H54 (cell line): ENCODE measurements around the gene HPS1.

Experiments
- DNase-seq: peaks from one replicate; pipeline ENCODE4 v3.0.0; 2011; ENCODE audit warnings: low spot score, mixed read lengths; ENCODE audit not compliant: insufficient read length
- FAIRE-seq: peaks from 3 replicates; lab custom pipeline; 2011; peaks lifted over from hg19 to GRCh38; lab: Jason Lieb, UNC
- POLR2A ChIP-seq: IDR thresholded peaks from 2 replicates; pipeline ENCODE4 v1.6.1; 2011; ENCODE audit warnings: low read depth, mild to moderate bottlenecking, low read length

The HPS1 gene

DNA sequence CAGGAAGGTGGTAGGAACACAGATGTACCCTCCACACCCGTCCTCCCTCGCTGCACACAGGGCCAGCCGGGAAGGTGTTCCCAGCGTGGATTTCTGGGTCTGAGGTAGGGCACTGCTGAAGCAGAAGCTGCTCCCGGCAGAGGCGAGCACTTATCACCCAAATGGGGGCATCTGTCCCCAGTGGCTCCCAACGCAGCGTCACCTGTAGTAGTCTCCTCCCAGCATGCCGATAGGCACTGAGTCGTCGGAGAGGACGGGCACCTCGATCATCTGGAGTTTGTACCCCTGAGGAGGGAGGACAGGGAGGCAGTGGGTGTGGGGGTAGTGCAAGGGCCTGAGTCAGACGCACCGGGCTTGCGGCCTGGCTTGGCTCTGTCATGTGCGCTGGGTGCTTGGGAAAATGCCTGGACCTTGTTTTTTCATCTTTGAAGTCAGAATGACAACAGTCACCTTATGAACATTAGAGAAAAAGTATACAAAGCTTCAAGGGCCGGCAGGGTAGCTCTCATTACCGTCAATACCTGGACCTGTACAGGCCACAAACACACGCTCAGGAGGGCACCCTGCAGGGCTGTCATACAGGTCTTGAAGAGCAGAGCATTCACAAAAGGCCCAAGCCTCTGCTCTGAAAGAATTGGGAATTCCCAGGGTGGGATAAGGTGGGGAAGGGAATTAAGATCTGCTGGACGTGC, 28.6 kb downstream of the HPS1 start:
- no peak for DNase-seq
- no peak for TF ChIP-seq POLR2A
- no peak for FAIRE-seq

DNA sequence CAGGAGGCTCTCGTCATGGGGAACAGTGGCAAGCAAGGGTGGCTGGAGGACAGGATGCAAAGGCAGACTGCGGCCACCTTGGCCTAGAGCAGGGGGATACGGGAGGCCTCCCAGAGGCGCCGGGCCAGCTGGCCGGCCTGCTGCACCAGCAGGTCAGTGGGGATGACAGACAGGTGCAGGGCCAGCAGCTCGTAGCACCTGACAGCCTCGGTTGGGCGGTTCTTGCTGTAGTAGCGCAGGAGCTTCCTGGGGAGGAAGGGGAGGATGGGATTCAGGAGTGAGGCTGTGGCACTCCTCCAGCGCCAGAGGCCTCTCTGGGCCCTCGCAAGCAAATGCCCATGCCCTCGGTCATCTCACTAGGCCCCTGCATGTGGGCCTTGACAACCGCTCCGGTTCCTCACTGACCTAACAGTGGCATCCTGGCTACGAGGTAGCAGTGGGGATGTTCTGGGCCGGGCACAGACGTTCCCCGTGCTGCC, 29.2 kb downstream of the HPS1 start:
- no peak for TF ChIP-seq POLR2A
- DNase-seq = no peak
- no peak for FAIRE-seq

DNA sequence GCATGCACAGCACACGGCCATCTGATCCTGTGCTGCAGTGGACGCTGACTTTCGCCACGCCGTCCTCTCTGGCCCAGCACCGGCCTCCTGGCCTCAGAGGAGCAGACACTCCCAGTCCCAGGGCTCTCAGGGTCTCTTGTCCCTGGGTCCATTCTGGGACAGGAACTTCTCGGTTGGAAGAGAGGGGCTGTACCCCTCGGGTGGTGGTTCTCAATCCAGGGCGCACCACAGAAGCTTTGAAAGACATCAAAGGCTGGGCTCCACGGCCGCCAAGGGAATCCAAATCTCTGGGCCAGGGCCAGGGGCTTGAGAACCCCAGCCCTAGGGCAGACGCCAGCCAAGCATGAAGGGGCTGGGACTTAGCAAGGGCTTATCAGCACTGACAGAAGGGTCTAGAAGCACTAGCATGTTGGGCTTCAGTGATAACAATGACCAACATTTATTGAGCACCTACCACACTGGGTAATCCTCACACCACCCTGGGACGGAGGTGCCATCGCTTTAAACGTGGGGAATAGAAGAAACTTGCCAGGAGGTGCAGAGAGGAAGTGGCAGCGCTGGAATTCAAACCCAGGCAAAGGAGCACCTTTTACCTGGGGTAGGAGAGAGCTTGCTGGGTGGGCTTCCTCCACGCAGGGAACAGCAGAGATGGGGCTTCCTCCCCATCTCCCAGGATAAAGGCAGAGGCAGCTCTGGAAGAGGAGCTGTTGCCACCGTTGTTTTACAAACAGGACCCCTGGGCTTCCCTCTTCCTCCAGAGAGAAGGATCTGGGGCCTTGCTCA, 29.9 kb downstream of the HPS1 start:
- no peak for TF ChIP-seq POLR2A
- no peak for DNase-seq
- FAIRE-seq = no peak

DNA sequence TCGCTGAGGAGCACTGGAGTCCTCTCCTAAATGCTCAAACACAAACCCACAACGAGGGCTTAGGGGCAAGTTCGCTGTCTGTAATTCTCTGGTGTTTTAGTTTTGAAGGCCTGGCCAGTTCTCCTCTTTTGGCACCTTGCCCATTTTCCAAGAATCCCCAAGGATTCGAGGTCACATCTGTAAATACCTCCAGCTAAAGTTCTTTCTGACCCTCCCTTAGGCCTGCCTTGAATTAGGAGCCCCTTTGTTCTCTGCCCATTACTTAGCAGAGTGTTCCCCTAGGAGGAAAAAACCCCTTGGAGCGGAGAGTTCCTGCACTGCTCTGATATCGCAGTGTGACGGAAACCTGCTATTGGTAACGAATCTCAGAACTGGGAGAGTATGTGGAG, 31.0 kb downstream of the HPS1 start:
- DNase-seq (no peak), FAIRE-seq (no peak)
- no peak for TF ChIP-seq POLR2A

DNA sequence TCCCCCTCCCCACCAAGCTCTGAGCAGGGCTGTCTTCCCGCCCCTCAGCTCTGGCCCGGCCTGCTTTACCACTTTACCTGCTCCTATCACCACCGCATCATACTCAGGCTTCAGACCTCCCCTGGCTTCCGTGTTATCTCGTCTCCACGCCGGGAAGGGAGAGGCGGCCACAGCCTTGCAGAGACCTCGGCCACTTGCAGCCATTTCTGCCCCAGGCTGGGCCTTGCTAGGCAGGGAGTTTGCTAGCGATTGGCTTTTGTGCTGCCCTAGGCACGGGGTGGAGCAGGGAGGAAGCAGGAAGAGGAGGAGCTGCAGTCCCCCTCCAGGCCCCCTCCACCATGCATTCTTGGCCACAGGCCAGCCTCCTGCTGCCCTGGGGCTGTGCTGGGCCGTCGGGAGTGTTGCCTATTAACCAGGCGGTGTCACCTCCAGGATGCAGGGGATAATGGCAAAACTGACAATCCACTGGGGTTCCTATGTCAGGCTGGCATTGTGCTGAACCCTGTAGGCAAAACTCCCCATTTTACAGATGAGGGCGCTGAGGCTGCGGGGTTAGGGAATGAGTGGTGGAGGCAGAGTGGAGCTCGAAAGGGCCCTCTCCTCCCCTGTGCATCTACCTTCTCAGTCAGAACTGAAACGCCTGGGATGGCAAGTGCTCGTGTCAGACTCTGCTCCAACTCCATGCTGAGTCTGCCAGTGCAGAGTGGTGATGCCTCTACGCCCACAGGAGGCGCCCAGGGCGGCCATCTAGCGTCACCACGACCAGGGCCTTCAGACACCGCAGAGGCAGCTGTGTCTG, 31.6 kb downstream of the HPS1 start, which contains the start of gene PYROXD2:
PYROXD2 (minus strand) TSS at position 251 of the 799 bp plus-strand sequence; CDS start at position 204, 47 bp downstream.
- DNase-seq = peak; percentile 96
- TF ChIP-seq POLR2A = peak; percentile 99
- FAIRE-seq = no peak

DNA sequence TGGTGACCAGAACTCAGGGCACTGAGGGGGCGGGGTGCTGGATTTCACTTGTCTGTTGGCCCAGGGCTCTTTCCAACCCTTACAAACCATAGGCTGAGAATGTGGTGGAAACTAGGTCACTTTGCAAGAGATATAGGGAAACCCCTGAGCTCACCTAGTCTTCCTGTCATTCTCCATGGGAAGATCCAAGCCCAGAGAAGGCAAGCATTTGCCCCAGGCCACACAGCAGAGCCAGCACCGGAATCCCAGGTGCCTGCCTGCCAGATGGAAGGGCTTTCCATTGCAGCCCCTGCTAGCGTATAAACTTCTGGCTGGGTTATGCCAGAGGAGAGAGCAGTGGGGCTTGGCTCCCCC, 32.2 kb downstream of the HPS1 start:
- FAIRE-seq (no peak), DNase-seq (no peak)
- no peak for TF ChIP-seq POLR2A

DNA sequence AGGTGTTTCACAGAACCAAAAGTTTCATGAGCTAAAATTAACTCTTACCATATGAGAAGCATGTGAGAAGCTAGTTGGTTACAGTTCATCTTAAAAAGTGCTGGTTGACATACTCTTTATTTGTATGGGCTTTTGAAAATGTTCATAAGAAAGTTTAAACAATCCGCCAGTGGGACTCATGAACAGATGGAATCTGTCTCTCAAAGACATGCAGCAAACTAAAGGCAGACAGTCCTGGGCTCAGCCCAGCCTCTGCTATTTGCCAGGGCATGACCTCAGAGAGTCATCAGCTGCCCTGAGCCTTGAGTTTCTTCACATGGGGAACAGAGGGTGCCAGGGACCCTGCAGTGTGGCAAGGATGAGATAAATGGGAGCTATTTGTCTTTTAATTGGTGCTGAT, 35.0 kb downstream of the HPS1 start:
- DNase-seq (no peak), FAIRE-seq (no peak)
- no peak for TF ChIP-seq POLR2A

DNA sequence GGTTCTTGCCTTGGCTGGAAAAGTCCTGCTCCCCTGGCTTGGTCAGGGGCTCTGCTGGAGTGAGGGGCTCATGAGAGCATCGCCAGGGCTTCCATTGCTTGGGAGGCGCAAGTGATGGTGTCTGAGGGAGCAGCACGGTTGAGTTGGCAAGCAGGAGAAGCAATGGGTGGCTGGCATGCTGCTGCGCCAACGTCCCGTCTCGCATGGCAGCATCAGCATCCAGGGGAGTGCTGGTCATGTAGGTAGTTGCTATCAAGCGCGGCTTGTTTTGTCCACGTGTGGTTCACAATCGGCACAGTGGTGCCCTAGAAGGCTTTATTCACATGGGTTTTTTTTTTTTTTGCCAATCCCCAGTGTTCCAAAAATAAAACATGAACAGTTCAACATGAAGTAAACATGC, 35.6 kb downstream of the HPS1 start:
- no peak for TF ChIP-seq POLR2A
- DNase-seq (no peak), FAIRE-seq (no peak)

DNA sequence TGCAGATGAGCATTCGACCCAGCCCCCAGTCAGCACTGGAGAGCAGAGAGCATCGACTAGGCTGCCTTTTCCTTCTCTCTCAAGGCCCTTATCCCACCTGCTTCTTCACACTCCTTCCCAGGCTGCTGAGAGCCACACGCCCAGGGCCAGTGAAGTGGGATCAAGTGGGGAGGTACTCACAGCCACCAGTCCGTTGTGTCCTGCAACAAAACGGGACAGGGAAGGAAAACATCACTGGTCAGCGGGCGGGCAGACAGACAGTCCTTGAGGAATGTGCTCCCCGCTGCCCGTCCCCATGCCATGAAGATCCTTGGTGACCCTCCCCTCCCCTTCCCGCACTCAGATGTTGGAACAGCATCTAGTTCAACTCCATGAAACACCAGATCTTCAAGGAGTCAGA, 36.0 kb downstream of the HPS1 start:
- DNase-seq = no peak
- FAIRE-seq = no peak
- no peak for TF ChIP-seq POLR2A

DNA sequence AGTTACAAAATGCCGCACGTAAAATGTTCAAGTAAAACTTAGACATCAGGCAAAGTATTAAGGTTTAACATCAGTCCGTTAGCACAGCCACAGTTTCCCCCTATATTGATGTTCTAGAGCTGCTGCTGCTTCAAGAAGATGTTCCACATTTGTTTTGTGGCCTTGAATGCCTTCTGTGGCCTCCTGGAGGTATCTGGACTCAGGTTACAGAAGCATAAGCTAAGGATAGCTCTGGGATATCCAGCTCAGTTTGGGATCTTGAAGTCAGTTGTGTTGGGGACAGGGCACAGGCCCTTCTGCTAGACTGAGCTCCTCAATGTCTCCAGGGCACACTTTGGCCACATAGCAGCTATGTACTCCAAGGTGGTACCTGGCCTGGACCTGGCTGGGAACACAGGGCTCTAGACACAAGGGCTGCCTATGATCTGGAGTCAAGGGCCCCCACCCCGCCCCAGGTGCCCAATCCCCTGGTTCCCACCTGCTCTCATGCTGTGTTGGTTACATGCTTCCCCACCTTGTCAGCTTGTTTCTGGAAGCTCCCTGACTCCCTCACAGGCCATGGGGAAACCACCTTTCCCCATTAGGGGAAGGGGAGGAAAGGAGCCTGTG, 36.5 kb downstream of the HPS1 start:
- no peak for TF ChIP-seq POLR2A
- FAIRE-seq (no peak), DNase-seq (no peak)

DNA sequence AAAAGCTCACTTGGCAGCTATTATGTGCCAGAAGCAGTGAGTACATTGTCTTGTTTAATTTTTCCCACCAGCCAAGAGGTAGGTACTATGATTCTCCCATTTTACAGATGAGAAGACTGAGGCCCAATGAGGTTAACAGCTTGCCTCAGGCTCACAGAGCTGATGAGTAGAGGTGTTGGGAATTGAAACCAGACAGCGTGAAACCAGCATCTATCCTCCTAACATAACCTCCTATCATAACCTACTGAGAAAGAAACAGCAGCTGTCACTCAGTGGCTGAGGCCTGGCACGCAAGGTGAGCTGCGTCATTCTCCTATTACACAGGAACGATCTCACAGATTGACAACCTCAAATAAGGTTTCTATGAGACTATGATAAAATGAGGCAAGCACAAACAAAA, 37.9 kb downstream of the HPS1 start:
- no peak for TF ChIP-seq POLR2A
- FAIRE-seq (no peak), DNase-seq (no peak)

DNA sequence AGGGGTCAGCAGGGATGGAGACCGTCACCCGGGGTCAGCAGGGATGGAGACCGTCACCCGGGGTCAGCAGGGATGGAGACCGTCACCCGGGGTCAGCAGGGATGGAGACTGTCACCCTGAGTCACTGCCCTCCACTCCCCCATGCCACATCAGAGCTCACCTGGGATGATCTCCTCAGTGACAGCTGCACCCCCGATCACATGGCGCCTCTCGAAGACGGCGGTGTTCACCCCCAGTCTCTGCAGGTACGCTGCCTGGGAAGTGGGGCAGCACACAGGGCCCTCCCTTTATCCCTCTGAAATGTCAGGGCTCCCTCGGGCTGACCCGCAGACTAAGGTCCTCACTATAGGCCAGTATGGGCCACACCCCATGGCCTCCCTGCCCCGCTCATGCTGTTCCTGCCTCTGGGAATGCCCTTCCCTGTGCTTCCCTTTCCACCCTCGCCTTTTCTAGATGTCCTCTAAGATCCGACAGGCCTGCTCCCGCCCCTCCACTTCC, 38.9 kb downstream of the HPS1 start:
- FAIRE-seq = no peak
- no peak for TF ChIP-seq POLR2A
- DNase-seq = no peak

DNA sequence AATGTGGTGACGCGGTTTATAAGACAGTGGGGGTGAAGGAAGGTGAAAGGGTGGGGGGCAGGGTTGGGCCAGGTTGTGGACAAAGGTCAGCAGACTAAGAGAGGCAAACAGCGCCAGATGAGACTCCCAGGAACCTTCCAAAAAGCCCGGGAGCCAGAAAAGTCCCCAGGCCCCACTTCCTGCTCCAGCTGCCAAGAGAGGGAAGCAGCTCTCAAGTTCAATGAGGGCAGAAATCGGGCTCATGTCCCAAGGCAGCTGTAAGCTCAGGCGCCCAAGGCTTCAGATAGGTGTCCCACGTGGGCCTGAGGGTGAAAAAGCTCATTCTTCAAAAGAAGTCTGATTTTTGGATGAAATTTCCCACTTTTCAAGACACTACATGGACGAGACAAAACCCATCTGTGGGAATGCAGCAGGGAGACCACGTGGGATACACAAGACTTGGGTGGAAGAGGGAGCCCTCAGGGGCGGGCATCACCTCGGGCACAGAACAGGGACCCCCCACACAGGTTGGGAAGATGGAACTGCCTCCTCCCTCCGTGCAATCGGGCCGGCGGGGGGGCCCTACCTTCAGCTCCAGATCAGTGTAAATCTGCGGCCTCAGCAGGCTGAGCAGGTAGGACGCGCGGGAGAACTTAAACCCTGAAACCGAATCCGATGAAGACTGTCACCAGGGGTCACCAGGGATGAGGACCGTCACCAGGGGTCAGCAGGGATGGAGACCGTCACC, 39.6 kb downstream of the HPS1 start:
- FAIRE-seq (no peak), DNase-seq (no peak)
- no peak for TF ChIP-seq POLR2A
